DND-41 (cell line): ENCODE data around the gene RGMA.

ENCODE experiments used
- CTCF ChIP-seq: IDR thresholded peaks from 2 replicates; pipeline ENCODE4 v1.5.1; 2012; ENCODE audit warnings: borderline replicate concordance, low read length, moderate library complexity, mild to moderate bottlenecking; ENCODE audit not compliant: poor library complexity, severe bottlenecking; ENCODE audit errors: extremely low read depth
- EZH2 ChIP-seq: IDR thresholded peaks from 3 replicates; pipeline ENCODE4 v1.6.1; 2012; ENCODE audit warnings: borderline replicate concordance, low read depth, mild to moderate bottlenecking, moderate library complexity, low read length, inconsistent platforms; ENCODE audit not compliant: severe bottlenecking

- TF ChIP-seq CTCF: no peak
- no peak for TF ChIP-seq EZH2
Measured at GRCh38 chr15:93045191-93045785, 43.7 kb downstream of the RGMA start.
